Right lobe of liver (tissue), 6 donors: ENCODE data around the gene CCNF. TPM values are rescaled to one million over a fixed set of nuclear protein-coding genes. Genes with fewer than 3 reads are reported as not detected.

Source experiments
- ATAC-seq, 4 donors: fragments of 200-7000 bp; cut with Tn5 transposase; one replicate each; pipeline ENCODE4 v1.9.1; 2020; ENCODE audit warnings: mild to moderate bottlenecking in 4 of 4, moderate library complexity in 4 of 4
- DNase-seq, 3 donors: peaks; one replicate each; pipeline ENCODE4 v3.0.0-alpha.2; 2020
- H3K27ac ChIP-seq, 3 donors: fragments of 200-600 bp; one replicate each; pipeline ENCODE4 v1.8.0; 2022
- H3K27me3 ChIP-seq, 2 donors: fragments of 200-600 bp; one replicate each; pipeline ENCODE4 v1.8.0; 2022
- H3K36me3 ChIP-seq, 4 donors: fragments of 200-600 bp; sonication (generic) in 1 of 4; one replicate each; pipeline versions ENCODE4 v1.5.1 to v1.8.0; 2017 to 2022; ENCODE audit warnings: control low read depth in 1 of 4
- H3K4me1 ChIP-seq, 4 donors: fragments of 200-600 bp; sonication (generic) in 1 of 4; one replicate each; pipeline versions ENCODE4 v1.5.1 to v1.8.0; 2017 to 2022; ENCODE audit warnings: control low read depth in 1 of 4
- H3K4me3 ChIP-seq, 3 donors: fragments of 200-600 bp; one replicate each; pipeline ENCODE4 v1.8.0; 2022
- H3K9me3 ChIP-seq, 4 donors: fragments of 200-600 bp; sonication (generic) in 1 of 4; one replicate each; pipeline versions ENCODE4 v1.5.1 to v1.8.0; 2017 to 2022; ENCODE audit warnings: control low read depth in 1 of 4
- CTCF ChIP-seq, 4 donors: fragments of 200-600 bp in 3 of 4; fragments of 450-650 bp in 1 of 4; IDR thresholded peaks; one replicate each; pipeline versions ENCODE4 v1.5.1 to v1.8.0; 2016 to 2022; ENCODE audit warnings: antibody characterized with exemption in 4 of 4, mild to moderate bottlenecking in 2 of 4
- POLR2A ChIP-seq: fragments of 450-650 bp; IDR thresholded peaks from one replicate; pipeline ENCODE4 v1.6.1; 2017; ENCODE audit warnings: antibody characterized with exemption, mild to moderate bottlenecking
- WGBS: methylation state at CpG from one replicate; pipeline ENCODE4 v1.1.6; 2018; ENCODE audit warnings: low coverage, low lambda C conversion rate; ENCODE audit not compliant: insufficient coverage; ENCODE audit errors: missing lambda C conversion rate; 5-methylcytosine and 5-hydroxymethylcytosine counted together
- intact Hi-C, 2 donors: fragments of 100-400 bp; cut with DNase I; formaldehyde crosslinking; loops; one replicate each; pipeline versions ENCODE4 v1.11.2 to v1.14.1; 2022
- total RNA-seq, 6 experiments: library from RNA; depleted of rRNA in 2 of 6; stranded (reverse); fragments of >200 nt in 2 of 6; fragmentation: NEBNext Ultra II Directional in 3 of 6; extraction: Animal tissue kit (Norgen Biotek cat#: 25700) in 3 of 6; gene quantifications; one replicate each; pipeline versions ENCODE4 v1.1.0 to v1.2.4, GENCODE V29; 2016 to 2023
- donor health status: DM: no; HTN: yes; CAD: no.
- donor health status: DM: no; HTN: no; CAD: no.
- donor health status: DM: no; HTN: no; CAD: no.
- donor health status: DM: no; HTN: yes; CAD: no.
- donor health status: DM: no; HTN: yes; CAD: no.

The CCNF gene
- total RNA-seq, 6 experiments from 2014 or later = 1.3 to 2.7 (median 1.7) TPM

DNA sequence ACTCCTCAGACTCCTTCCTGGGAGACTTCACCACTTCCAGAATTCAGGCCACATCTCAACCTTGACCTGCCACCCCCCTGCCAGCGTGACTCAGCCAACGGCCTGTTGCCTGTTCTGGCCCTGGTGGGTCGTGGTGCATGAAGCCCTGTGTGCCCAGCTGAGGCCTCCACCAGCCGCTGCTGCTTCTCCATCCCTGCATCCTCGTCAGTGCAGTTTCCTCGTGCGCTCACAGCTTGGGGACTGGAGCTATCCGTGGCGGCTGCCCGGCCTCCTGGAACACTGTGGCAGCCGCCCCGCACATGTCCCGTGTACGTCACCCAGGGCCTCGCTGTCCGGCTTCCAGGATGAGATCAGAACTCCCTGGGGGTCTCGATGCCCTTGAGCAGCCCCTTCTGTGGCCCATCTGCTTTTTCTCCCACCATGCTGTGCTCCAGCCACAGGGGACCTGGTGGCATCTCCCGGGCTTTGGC lies 22.6 kb downstream of the CCNF start:
- intact Hi-C loops = no loop called here
- no peak for ATAC-seq
- Histone ChIP-seq H3K27me3 (no peaks in the 10 kb centered on the region), H3K4me3 (no peak overlapping the region), H3K27ac (no peak overlapping the region), H3K9me3 (no peaks in the 10 kb centered on the region), H3K36me3 (no peaks in the 10 kb centered on the region), H3K4me1 (no peaks in the 10 kb centered on the region)
- TF ChIP-seq CTCF (IDR thresholded peaks at IDR 0.05) (no peak), POLR2A (no peak)
- WGBS = 100% methylated on average over 8 of the region's 18 CpGs
- DNase-seq = no peak

DNA sequence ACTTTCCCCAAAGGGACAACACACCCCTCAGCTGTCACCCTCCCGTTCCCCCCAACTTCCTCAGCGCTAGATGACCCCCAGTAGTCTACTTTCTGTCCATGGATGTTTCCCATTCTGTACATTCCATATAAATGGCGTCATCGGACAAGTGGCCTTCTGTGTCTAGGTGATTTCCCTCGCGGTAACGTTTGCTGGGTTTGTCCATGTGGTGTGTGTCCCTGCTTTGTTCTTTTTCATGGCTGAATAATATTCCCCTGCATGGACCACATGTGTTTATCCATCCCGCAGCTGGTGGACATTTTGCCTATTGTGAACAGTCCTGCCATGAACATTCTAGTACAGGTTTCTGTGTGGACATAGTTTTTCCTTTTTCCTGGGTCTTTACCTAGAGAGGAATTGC lies 23.4 kb downstream of the CCNF start:
- ATAC-seq = no peak
- TF ChIP-seq CTCF (IDR thresholded peaks at IDR 0.05) = no peak
- TF ChIP-seq POLR2A = no peak
- Histone ChIP-seq H3K4me1 (no peaks in the 10 kb centered on the region), H3K27me3 (no peaks in the 10 kb centered on the region), H3K9me3 (no peaks in the 10 kb centered on the region), H3K36me3 (no peaks in the 10 kb centered on the region), H3K4me3 (no peak overlapping the region), H3K27ac (no peak overlapping the region)
- intact Hi-C loops = no loop called here
- 100% methylated on average over 6 of the region's 8 CpGs for WGBS
- DNase-seq = no peak

DNA sequence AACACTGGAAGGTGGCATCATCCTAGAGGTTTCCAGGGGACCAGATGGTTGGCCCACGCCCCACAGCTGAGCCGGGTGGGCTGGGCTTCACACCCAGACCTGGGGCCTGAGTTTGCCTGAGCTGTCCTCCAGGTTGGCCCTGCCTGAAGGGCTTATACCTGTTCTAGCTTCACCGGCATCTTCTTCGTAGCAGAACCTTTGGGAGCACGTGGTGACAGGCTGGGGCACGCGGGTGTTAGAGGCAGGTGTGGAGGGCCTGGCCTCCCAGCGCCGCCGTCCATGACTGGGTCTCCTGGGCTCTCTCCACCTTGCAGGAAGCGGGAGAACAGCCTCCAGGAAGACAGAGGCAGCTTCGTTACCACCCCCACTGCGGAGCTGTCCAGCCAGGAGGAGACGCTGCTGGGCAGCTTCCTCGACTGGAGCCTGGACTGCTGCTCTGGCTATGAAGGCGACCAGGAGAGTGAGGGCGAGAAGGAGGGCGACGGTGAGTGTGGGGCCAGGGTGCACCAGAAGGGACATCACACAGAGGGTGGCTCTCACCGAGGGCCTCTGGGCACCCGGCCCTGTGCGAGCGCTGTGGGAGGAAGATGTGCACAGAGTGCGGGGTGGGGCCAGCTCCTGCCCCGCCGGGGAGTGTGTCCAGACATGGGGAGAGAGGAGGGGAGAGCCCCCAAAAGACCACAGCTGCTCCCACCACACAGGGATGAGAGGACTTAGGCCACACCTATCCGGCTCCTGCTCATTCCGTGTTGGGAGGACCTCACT lies 26.0 kb downstream of the CCNF start:
- H3K9me3 ChIP-seq = no peaks in the 10 kb centered on the region
- no peak for ATAC-seq
- H3K27ac ChIP-seq = no peak overlapping the region
- TF ChIP-seq POLR2A (no peak), CTCF (IDR thresholded peaks at IDR 0.05) (no peak)
- 95% methylated on average over 8 of the region's 28 CpGs for WGBS
- intact Hi-C loops = no loop called here
- H3K4me3 ChIP-seq = no peak overlapping the region
- H3K4me1 ChIP-seq = peaks cover 0 to 7% (median 0%) of the 10 kb centered on the region in 4 donors
- DNase-seq = no peak
- H3K27me3 ChIP-seq = no peaks in the 10 kb centered on the region
- H3K36me3 ChIP-seq = no peaks in the 10 kb centered on the region

DNA sequence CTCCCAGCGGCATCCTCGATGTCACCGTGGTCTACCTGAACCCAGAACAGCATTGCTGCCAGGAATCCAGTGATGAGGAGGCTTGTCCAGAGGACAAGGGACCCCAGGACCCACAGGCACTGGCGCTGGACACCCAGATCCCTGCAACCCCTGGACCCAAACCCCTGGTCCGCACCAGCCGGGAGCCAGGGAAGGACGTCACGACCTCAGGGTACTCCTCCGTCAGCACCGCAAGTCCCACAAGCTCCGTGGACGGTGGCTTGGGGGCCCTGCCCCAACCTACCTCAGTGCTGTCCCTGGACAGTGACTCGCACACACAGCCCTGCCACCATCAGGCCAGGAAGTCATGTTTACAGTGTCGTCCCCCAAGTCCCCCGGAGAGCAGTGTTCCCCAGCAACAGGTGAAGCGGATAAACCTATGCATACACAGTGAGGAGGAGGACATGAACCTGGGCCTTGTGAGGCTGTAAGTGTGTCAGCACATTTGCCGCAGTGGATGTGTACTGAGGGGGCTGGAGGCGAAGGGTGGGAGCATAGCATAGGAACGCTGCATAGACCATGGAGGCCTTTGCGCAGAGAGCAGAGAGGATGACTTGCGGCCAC lies 27.4 kb downstream of the CCNF start:
- TF ChIP-seq POLR2A = no peak
- TF ChIP-seq CTCF (IDR thresholded peaks at IDR 0.05) = no peak
- Histone ChIP-seq H3K9me3 (no peaks in the 10 kb centered on the region), H3K4me1 (peaks cover 0 to 9% (median 0%) of the 10 kb centered on the region in 4 donors), H3K27ac (no peak overlapping the region), H3K36me3 (no peaks in the 10 kb centered on the region), H3K27me3 (no peaks in the 10 kb centered on the region), H3K4me3 (no peak overlapping the region)
- DNase-seq = no peak
- WGBS = 96% methylated on average over 9 of the region's 21 CpGs
- ATAC-seq = no peak
- intact Hi-C loops = no loop called here
